Activated effector memory CD4-positive, alpha-beta T cell treated with Interleukin-2 at 50 U/mL for 16 hours (primary cell): ENCODE measurements around the gene CREG1.

ENCODE experiments used
- DNase-seq: peaks from one replicate; pipeline ENCODE4 v3.0.0-alpha.2; 2020

The CREG1 gene

DNA sequence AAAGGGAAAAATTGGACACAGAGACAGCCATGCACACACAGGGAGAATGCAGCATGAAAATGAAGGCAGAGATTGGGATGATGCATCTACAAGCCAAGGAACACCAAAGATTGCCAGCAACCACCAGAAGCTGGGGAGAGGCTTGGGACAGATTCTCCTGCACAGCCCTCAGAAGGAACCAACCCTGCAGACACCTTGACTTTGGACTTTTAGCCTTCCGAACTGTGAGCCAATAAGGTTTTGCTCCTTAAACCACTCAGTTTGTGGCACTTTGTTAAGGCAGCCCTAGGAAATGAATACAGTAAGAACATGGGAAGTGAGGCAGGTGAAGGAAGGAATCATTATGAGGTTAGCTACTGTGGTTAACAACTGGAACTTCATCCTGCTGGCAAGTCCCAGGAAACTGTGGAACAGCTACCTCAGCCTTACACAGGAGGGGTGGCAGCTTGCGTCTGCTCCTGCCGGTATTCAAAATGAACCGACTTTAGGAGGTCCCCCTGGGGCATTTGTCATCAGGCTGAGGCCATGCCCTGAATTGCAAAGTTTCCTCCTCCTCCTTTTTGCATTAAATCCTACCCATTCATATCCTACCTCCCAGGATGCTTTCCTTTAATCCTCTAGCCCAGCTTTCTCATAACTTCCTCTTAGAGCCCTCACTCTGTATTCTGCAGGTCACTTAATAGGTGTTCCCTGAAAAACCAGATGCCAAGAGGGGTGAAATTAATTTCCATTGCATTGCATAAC lies 50.7 kb downstream of the CREG1 start:
- no peak for DNase-seq

- DNase-seq = no peak
These were observed 51.4 kb downstream of the CREG1 start for GRCh38 chr1:167502192-167502551.

- DNase-seq = no peak
These were observed 51.9 kb downstream of the CREG1 start for GRCh38 chr1:167501515-167502191.

GRCh38 chr1:167500283-167500860 lies 53.2 kb downstream of the CREG1 start:
- no peak for DNase-seq

GRCh38 chr1:167499664-167500101 lies 53.9 kb downstream of the CREG1 start:
- no peak for DNase-seq

DNA sequence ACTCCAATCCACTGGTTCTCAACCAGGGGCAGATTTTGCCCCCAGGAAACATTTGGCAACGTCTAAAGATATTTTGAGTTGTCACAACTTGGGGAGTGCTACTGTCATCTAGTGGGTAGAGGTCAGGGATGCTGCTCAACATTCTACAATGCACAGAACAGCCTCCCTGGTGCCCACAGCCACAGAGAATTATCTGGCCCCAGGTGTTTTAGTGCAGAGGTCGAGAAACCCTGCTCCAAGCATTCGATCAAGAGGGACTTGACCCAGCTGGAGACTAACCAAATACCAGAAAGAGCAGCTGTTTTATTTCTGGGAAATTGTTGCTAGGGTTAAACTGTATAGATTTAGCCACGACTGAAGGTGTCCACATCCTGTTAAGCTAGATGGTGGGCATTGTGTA lies 54.5 kb downstream of the CREG1 start:
- no peak for DNase-seq

DNA sequence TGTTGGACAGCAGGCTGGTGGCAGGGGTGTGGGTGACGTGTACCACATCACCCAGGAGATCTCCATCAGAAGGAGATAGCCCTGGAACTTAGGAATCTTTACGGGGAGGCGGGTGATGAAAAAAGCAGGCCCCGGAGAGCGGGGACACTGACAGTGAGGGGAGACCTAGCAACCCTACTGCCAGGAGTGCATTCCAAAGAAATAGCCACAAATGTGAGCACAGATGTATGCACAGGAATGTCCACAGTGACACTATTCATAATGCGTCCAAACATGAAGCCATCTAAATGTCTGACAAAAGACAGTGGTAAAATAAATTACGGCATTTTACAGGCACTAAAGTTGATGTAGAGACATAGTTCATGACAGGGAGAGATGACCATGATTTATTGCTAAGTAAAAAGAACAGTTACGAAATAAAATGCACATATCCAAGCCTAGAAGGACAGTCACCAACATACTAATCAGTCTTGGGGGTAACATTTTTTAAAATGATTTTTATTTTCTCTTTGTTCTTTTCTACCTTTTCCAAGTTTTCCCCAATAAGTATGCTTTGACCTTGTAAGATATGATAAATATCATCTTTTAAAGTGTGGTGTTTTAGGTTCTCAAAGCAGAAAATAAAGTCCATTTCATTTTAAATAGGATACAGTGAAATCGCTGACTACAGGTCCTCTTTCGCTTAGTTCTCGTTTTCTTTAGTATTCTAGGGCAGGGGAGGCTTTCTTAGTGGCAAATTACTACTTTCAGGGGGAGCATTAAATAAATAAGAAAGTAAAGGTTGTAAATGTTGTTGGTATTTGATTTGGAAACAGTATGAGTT lies 56.6 kb downstream of the CREG1 start:
- DNase-seq = no peak

DNA sequence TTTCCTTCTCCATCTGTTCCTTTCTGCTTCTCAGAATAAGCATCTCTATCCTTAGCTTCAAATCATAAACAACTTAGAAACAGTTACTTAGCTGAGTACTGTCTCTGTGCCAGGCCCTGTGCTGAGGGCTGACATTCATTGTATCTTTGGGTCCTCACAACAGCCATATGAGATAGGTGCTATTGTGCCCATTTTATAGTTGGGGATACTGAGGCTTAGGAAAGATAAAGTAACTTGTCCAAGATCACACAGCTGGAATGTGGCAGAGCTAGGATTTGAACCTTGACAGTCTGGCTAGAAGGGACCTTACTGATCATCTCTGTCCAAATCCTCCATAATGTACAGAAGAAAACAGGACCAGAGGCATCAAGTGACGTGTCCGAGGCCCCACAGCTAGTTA lies 60.2 kb downstream of the CREG1 start:
- no peak for DNase-seq

DNA sequence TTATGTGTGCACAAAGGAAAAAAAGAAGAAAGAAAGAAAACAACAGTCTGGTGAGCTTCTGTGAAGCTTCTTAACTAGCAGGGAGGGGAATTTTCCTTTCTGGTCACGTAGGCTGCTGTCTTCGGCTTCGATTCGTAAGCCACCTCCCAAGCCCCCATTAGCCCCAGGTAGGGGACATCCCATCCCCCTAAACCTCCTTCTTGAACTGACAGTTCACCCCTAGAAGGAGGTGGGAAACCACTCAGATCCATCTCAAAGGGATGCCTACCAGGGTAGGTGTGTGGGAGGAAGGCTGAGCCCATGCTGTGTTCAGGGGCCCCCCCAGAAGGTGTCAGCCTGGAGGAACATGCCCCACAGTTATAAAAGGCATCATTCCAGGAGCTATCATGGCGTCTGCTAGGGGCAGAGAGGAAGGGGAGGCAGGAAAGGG lies 61.1 kb downstream of the CREG1 start:
- DNase-seq = no peak

DNA sequence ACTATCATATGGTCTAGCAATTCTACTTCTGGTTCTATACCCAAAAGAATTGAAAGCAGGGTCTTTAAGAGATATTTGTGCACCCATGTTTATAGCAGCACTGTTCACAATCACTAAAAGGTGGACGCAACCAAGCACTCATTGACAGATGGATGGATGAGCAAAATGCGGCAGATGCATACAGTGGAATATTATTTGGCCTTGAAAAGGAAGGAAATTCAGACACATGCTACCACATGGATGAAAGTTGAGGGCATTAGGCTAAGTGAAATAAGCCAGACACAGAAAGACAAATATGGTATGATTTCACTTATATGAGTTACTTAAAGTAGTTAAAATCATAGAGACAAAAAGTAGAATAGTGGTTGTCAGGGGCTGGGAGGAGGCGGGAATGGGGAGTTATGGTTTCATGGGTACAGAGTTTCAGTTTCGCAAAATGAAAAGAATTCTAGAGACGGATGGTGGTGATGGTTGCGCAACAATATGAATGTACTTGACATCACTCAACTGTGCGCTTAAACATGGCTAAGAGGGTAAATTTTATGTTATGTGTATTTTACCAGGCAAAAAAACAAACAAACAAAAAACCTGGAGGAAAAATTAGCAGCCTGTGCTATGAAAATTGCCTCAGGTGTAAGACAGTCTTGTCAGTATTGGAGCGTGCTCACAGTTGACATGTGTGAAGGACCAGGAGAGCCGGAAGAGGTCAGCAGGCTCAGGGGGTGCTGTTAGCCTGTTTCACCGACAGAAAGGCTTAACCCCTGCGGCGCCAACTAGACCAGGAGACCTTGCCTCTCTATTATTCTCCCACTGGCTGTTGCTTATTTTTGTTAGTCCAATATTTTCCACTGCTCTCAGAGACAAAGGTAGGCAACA lies 61.7 kb downstream of the CREG1 start:
- no peak for DNase-seq
